NCI-H2196 (cell line): ENCODE results near the gene ARPIN.

Experiments used
- DNase-seq: peaks from one replicate; lab custom pipeline; 2025; ENCODE audit not compliant: unreplicated experiment; lab: John Stamatoyannopoulos, UW

Gene ARPIN

DNA sequence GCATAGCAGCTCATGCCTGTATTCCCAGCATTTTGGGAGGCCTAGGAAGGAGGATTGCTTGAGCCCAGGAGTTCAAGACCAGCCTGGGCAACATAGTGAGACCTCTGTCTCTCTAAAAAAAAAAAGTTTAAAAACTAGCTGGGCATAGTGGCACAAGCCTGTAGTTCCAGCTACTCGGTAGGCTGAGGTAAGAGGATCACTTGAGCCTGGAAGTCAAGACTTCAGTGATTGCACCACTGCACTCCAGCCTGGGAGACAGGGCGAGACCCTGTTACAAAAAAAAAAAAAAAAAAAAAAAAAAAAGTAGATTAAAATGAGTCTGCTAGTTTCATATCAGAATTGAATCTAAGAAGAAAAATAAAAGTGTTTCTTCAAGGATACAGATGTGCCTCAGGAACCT, 65.7 kb downstream of the ARPIN start:
- no peak for DNase-seq

DNA sequence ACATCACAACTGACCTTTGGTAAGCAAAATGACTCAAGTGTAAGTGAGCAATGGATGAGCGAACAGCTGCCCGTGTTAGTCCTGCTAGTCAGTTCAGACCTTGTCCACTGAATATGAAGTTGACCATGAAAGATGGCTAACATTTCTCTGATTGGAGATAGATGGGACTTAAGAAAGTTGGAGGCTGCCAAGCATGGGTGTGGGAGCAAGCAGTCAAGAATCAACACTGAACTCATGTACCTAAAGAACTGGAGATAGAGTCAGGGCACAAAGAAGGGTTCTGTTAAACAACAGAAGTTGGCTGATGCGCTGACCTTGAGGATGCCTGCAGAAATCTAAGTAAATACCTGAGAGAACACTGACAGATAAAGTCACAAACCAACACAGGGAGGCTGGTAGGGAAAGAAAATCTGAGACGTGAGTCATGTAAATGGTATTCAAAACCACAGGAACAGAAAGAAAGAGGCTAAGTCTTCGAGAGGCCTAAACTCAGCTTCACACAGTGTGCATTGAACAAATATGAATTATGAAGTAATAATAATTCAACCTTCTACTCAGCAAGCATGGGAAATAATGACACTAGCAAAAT, 67.4 kb downstream of the ARPIN start:
- no peak for DNase-seq
